Renal cortex interstitium (tissue), 11 donors: Measurements from ENCODE around the gene FKBP1B. TPM values are rescaled to one million over a fixed set of nuclear protein-coding genes. Genes with fewer than 3 reads are reported as not detected.
"Not testable (repeated sequence)": the region's sequence is repeated elsewhere in the genome, so short reads cannot be mapped to it uniquely, and the experiment has no call there.

ENCODE experiments used
- DNase-seq, 11 donors: peaks; one replicate each; pipeline ENCODE4 v3.0.0-alpha.2; 2013; ENCODE audit warnings: low read depth in 9 of 11, low spot score in 4 of 11; ENCODE audit errors: extremely low read depth in 1 of 11
- polyA plus RNA-seq, 3 donors: library from polyadenylated mRNA; unstranded; fragments of 120-200 nt; gene quantifications; one replicate each; pipeline ENCODE4 v1.2.1, GENCODE V29; 2013; ENCODE audit not compliant: insufficient read length in 3 of 3

FKBP1B gene
- polyA plus RNA-seq, 3 donors: 9.4 to 10.5 (median 10.4) TPM

GRCh38 chr2:24018241-24018640, 31.3 kb upstream of the FKBP1B start:
- DNase-seq: no peak

DNA sequence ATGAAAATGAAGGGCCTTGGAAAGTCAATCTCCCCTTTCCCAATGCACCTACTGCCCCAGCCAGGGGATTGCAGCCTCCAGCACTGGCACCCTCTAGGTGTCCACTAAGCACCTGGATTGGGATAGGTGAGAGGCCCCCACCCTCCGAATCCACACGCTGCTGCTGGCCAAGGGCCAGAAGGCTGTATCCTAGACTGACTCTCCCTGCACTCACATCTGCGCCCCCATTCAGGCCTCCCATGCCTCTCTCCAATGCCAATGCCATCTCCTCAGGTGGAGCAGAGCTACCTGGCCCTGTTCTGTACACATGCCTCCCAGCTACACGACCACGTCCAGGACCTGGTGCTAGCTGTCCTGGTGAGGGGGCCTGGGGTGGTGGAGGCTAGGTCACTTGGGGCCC, 29.8 kb upstream of the FKBP1B start:
- no peak for DNase-seq

DNA sequence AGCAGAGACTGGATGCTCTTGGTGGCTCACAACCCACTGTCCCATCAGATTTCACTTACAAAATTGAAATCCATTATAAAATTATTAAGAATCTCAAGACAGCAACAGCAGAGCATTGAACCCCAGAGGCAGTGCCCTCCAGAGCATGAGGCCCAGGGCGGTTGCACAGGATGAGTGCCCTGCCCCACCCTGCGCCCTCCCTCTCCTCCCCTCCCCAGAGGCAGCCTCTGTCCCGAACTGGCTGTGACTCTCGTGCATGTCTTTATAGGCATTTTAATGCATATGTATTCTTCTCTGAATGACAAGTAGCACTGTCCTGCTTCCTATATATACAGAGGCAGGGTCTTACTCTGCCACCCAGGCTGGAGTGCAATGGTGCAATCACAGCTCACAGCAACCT, 29.3 kb upstream of the FKBP1B start:
- DNase-seq: no peak

DNA sequence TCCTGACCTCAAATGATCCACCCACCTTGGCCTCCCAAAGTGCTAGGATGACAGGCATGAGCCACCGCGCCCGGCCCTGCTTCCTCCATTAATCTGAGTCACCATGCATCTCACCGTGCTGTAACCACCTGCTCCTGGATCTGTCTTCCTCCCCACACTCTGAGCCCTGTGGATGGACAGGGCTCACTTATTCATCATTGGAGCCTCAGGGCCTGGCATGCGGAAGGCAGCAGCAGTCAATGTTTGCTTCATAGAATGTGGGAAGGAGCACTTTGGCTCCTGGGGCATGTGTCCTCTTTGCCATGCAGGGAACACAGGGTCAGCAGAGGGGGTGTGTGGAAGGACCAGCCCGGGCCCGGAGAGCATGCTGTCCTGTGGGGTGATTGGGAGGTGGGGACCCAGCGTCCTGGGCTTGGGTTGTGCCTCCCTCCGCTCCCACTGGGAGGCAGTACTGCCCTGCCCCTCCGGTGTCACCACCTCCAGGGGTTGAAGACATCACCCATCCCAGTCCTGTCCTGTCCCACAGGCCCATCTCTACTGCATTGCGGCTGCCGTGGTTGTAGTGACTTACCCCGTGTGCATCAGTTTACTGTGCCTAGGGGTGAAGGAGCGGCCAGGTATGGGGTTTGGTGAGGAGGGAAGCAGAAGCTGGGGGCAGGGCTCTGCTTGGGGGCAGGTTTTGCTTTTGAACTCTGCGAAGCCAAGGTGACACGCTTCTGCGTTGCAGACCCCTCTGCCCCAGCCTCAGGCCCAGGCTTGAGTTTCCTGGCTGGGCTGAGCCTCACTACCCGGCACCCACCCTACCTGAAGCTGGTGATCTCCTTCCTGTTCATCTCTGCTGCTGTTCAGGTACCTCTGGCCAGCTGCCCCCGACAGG, 28.2 kb upstream of the FKBP1B start:
- DNase-seq: no peak

GRCh38 chr2:24022324-24022974, 27.1 kb upstream of the FKBP1B start:
- no peak for DNase-seq

GRCh38 chr2:24022975-24023575, 26.5 kb upstream of the FKBP1B start:
- DNase-seq: no peak

DNA sequence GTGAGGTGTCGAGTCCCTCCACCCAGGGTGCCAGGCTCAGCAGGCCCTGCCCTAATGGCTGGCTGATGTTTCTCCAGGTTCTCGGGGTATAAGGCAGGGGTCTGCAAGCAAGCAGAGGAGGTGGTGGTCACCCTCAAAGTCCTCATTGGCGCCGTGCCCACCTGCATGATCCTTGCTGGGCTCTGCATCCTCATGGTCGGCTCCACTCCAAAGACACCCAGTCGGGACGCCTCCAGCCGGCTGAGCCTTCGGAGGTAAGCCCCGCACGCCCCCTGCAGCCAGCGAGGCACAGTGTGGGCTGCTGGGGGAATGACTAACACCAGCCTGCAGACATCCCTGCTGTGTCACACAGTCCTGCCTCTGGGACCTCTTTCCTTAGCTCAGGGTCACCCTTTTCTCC, 25.5 kb upstream of the FKBP1B start:
- no peak for DNase-seq

- no peak for DNase-seq
These were observed 24.4 kb upstream of the FKBP1B start for GRCh38 chr2:24024996-24025663.

GRCh38 chr2:24026233-24026632, 23.3 kb upstream of the FKBP1B start:
- DNase-seq: no peak

DNA sequence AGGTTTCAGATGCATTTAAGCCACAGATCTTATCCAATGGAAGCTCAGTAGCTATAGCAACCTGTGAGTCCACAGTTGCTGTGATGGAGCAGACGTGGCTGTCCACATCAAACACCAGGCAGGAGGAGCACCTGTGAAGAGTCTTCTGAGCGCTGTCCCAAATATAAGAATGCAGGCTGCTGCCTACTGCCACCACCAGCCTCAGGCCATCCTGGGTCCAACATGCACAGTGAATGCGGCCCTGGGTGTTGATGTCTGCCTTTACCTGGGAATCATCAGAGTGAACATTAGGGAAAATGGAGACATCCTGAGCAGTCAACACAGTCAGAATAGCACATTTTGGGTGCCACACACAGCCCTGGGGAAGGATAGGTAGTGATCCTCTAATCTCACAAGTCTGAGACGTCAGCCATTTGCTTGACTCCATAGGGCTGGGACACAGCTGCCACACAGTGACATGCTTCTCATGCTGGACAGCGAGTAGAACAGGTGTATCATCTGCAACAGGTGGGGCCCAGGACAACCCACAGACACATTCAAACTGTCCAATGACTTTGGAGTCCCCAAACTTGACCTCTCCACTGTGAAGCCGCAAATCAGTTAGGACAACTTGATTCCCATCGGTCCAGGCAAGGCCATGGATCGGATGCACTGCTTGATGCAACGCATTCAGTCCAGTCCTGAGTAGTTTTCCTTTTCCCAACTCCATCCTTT, 10.6 kb upstream of the FKBP1B start:
- DNase-seq: no peak

DNA sequence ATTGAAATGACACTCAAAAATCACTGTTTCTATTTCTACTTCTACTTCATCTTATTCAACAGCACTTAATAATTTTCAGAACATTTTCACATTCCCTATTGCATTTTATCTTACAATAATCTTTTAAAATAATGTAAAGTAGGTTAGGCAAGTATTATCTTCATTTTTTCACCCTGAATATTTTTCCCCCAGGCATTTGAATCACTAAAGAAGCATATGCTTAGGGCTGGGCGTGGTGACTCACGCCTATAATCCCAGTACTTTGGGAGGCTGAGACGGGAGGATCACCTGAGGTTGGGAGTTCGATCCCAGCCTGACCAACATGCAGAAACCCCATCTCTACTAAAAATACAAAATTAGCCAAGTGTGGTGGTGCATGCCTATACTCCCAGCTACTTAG, 9.0 kb upstream of the FKBP1B start:
- DNase-seq: no peak

DNA sequence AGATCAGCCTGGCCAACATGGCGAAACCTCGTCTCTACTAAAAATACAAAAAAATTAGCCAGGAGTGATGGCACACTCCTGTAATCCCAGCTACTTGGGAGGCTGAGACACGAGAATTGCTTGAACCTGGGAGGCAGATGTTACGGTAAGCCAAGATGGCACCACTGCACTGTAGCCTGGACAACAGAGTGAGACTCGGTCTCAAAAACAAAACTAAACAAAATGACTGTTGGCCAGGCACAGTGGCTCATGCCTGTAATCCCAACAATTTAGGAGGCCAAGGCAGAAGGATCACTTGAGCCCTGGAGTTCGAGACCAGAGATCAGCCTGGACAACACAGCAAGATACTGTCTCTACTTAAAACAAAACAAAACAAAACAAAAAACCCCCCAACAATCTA, 6.4 kb upstream of the FKBP1B start:
- DNase-seq: not testable (repeated sequence)

- DNase-seq: no peak
These were observed 3.7 kb upstream of the FKBP1B start for GRCh38 chr2:24045511-24046508.

- no peak for DNase-seq
These were observed 3.0 kb upstream of the FKBP1B start for GRCh38 chr2:24046599-24046929.

- DNase-seq: peak; percentile 87 to 98 (median 93)
These were observed 2.4 kb upstream of the FKBP1B start, which contains the start of gene WDCP for GRCh38 chr2:24046930-24047702. TSS of gene WDCP (minus strand) at chr2:24047391. CDS start at chr2:24039494, 7,897 bp downstream.

DNA sequence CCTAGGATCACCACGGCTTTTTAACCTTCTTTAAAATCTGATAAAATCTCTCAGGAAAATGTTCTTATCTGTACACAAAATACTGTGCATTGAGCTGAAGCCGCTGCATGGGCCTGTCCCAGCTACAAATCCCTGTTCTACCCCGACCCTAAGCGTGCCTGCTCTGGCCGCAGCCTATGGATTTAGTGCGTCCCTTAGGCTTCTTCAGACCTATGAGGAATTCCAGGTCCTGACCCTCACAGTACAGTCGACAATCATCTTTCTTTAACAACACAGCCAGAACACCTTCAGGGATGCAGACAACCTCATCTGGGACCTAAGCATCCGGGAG, 1.9 kb upstream of the FKBP1B start:
- no peak for DNase-seq

DNA sequence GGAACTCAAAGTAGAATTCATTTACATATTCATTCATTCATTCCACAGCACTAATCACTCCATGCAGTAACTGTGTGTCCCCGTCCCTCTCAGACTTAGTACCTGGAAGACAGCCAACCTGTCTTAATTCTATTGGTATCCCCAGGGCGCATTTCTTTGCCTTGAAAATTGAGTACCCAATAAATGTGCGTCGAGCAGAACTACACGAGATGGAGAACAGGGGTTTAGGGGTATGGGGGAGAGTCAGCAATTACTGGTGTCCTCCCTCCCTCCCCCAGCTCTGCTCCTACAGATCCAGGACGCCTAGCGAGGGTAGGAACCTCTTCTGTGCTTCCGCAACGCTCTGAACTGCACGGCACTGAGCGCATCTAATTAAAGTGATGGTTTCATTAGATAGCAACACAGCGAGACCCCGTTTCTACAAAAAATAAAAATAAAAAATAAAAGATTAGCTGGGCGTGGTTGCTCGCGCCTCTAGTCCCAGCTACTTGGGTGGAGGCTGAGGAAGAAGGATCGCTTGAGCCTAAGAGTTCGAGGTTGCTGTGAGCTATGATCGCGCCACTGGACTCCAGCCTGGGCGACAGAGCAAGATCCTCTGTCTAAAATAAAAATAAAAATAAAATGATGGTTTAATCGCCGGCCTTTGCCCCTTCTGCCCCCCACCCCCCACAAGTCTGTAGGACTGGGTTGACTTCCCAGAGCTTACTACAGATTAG, 614 bp upstream of the FKBP1B start:
- no peak for DNase-seq
